Right lobe of liver (tissue), 6 donors: Measurements from ENCODE around the gene EDC3. TPM values are rescaled to one million over a fixed set of nuclear protein-coding genes. Genes with fewer than 3 reads are reported as not detected.

ENCODE experiments used
- ATAC-seq, 4 donors: fragments of 200-7000 bp; cut with Tn5 transposase; one replicate each; pipeline ENCODE4 v1.9.1; 2020; ENCODE audit warnings: mild to moderate bottlenecking in 4 of 4, moderate library complexity in 4 of 4
- DNase-seq, 3 donors: peaks; one replicate each; pipeline ENCODE4 v3.0.0-alpha.2; 2020
- H3K27ac ChIP-seq, 3 donors: fragments of 200-600 bp; one replicate each; pipeline ENCODE4 v1.8.0; 2022
- H3K27me3 ChIP-seq, 2 donors: fragments of 200-600 bp; one replicate each; pipeline ENCODE4 v1.8.0; 2022
- H3K36me3 ChIP-seq, 4 donors: fragments of 200-600 bp; sonication (generic) in 1 of 4; one replicate each; pipeline versions ENCODE4 v1.5.1 to v1.8.0; 2017 to 2022; ENCODE audit warnings: control low read depth in 1 of 4
- H3K4me1 ChIP-seq, 4 donors: fragments of 200-600 bp; sonication (generic) in 1 of 4; one replicate each; pipeline versions ENCODE4 v1.5.1 to v1.8.0; 2017 to 2022; ENCODE audit warnings: control low read depth in 1 of 4
- H3K4me3 ChIP-seq, 3 donors: fragments of 200-600 bp; one replicate each; pipeline ENCODE4 v1.8.0; 2022
- H3K9me3 ChIP-seq, 4 donors: fragments of 200-600 bp; sonication (generic) in 1 of 4; one replicate each; pipeline versions ENCODE4 v1.5.1 to v1.8.0; 2017 to 2022; ENCODE audit warnings: control low read depth in 1 of 4
- CTCF ChIP-seq, 4 donors: fragments of 200-600 bp in 3 of 4; fragments of 450-650 bp in 1 of 4; IDR thresholded peaks; one replicate each; pipeline versions ENCODE4 v1.5.1 to v1.8.0; 2016 to 2022; ENCODE audit warnings: antibody characterized with exemption in 4 of 4, mild to moderate bottlenecking in 2 of 4
- POLR2A ChIP-seq: fragments of 450-650 bp; IDR thresholded peaks from one replicate; pipeline ENCODE4 v1.6.1; 2017; ENCODE audit warnings: antibody characterized with exemption, mild to moderate bottlenecking
- WGBS: methylation state at CpG from one replicate; pipeline ENCODE4 v1.1.6; 2018; ENCODE audit warnings: low coverage, low lambda C conversion rate; ENCODE audit not compliant: insufficient coverage; ENCODE audit errors: missing lambda C conversion rate; 5-methylcytosine and 5-hydroxymethylcytosine counted together
- intact Hi-C, 2 donors: fragments of 100-400 bp; cut with DNase I; formaldehyde crosslinking; loops; one replicate each; pipeline versions ENCODE4 v1.11.2 to v1.14.1; 2022
- total RNA-seq, 6 experiments: library from RNA; depleted of rRNA in 2 of 6; stranded (reverse); fragments of >200 nt in 2 of 6; fragmentation: NEBNext Ultra II Directional in 3 of 6; extraction: Animal tissue kit (Norgen Biotek cat#: 25700) in 3 of 6; gene quantifications; one replicate each; pipeline versions ENCODE4 v1.1.0 to v1.2.4, GENCODE V29; 2016 to 2023
- donor health status: DM: no; HTN: yes; CAD: no.
- donor health status: DM: no; HTN: no; CAD: no.
- donor health status: DM: no; HTN: no; CAD: no.
- donor health status: DM: no; HTN: yes; CAD: no.
- donor health status: DM: no; HTN: yes; CAD: no.

The EDC3 gene
- total RNA-seq, 6 experiments from 2014 or later: 10.9 to 16.2 (median 11.8) TPM

GRCh38 chr15:74611341-74611740, 84.5 kb downstream of the EDC3 start:
- Histone ChIP-seq H3K4me1 (no peaks in the 10 kb centered on the region), H3K36me3 (no peaks in the 10 kb centered on the region), H3K4me3 (no peak overlapping the region), H3K9me3 (no peaks in the 10 kb centered on the region), H3K27me3 (no peaks in the 10 kb centered on the region), H3K27ac (no peak overlapping the region)
- no peak for TF ChIP-seq CTCF (IDR thresholded peaks at IDR 0.05)
- TF ChIP-seq POLR2A: no peak
- 100% methylated on average over 1 of the region's 11 CpGs for WGBS
- ATAC-seq: no peak
- no peak for DNase-seq
- intact Hi-C loops: loop anchor here (5.0 to 10.0 kb wide), 3 partner anchors 67 to 237 kb away; partner anchors contain the start of gene ARID3B (in 2 of the 2)

GRCh38 chr15:74610302-74610951, 85.4 kb downstream of the EDC3 start:
- TF ChIP-seq CTCF (IDR thresholded peaks at IDR 0.05): no peak
- no peak for TF ChIP-seq POLR2A
- no peak for DNase-seq
- intact Hi-C loops: loop anchor here (5.0 to 10.0 kb wide), 3 partner anchors 66 to 236 kb away; partner anchors contain the start of gene ARID3B (in 2 of the 2)
- no peaks in the 10 kb centered on the region for H3K27me3 ChIP-seq
- no peak for ATAC-seq
- H3K4me3 ChIP-seq: no peak overlapping the region
- no peaks in the 10 kb centered on the region for H3K36me3 ChIP-seq
- H3K4me1 ChIP-seq: no peaks in the 10 kb centered on the region
- 55% methylated on average over 2 of the region's 7 CpGs for WGBS
- H3K27ac ChIP-seq: no peak overlapping the region
- H3K9me3 ChIP-seq: no peaks in the 10 kb centered on the region

- no peak for ATAC-seq
- TF ChIP-seq POLR2A (no peak), CTCF (IDR thresholded peaks at IDR 0.05) (no peak)
- no peak overlapping the region for H3K4me3 ChIP-seq
- no peak for DNase-seq
- H3K36me3 ChIP-seq: no peaks in the 10 kb centered on the region
- H3K27ac ChIP-seq: no peak overlapping the region
- H3K4me1 ChIP-seq: no peaks in the 10 kb centered on the region
- WGBS: no CpG with 5 or more reads among the region's 3 CpGs
- H3K27me3 ChIP-seq: no peaks in the 10 kb centered on the region
- intact Hi-C loops: loop anchor here (5.0 to 10.0 kb wide), 3 partner anchors 65 to 235 kb away; partner anchors contain the start of gene ARID3B (in 2 of the 2)
- no peaks in the 10 kb centered on the region for H3K9me3 ChIP-seq
These were observed 85.9 kb downstream of the EDC3 start for GRCh38 chr15:74609938-74610301.

- ATAC-seq (no peak), DNase-seq (no peak)
- Histone ChIP-seq H3K36me3 (no peaks in the 10 kb centered on the region), H3K4me1 (no peaks in the 10 kb centered on the region), H3K27me3 (no peaks in the 10 kb centered on the region), H3K4me3 (no peak overlapping the region), H3K9me3 (no peaks in the 10 kb centered on the region), H3K27ac (no peak overlapping the region)
- intact Hi-C loops: no loop called here
- WGBS: 71% methylated on average over 1 of the region's 3 CpGs
- TF ChIP-seq CTCF (IDR thresholded peaks at IDR 0.05): no peak
- no peak for TF ChIP-seq POLR2A
These were observed 87.0 kb downstream of the EDC3 start for GRCh38 chr15:74608786-74609185.
